ENCODE data around the gene ZSWIM3.

ZSWIM3 gene

DNA sequence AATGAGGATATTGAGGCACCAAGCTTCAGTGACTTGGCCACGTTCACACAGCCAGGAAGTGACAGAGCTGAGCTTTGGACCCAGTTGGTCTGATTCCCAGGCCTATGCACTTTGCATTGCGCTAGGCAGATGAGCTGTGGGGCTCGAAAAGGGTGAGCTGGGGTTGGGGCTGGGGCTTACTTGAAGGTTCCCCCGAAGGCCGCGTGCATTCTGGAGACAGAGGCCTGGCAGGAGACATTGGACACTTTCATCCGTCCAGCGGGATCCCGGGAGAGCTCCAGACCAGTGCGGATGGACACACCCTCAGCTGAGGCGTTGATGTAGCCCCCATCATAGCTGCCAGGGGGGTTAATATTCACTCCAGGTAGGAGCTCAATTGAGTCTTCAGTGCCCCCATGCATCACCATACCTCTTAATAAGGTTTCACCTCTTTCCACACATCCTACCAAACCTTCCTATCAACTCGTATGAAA lies 52.0 kb downstream of the ZSWIM3 start:
- H3K4me3 ChIP-seq (ENCODE audit: low read depth, low read length), result no peak overlapping the region

DNA sequence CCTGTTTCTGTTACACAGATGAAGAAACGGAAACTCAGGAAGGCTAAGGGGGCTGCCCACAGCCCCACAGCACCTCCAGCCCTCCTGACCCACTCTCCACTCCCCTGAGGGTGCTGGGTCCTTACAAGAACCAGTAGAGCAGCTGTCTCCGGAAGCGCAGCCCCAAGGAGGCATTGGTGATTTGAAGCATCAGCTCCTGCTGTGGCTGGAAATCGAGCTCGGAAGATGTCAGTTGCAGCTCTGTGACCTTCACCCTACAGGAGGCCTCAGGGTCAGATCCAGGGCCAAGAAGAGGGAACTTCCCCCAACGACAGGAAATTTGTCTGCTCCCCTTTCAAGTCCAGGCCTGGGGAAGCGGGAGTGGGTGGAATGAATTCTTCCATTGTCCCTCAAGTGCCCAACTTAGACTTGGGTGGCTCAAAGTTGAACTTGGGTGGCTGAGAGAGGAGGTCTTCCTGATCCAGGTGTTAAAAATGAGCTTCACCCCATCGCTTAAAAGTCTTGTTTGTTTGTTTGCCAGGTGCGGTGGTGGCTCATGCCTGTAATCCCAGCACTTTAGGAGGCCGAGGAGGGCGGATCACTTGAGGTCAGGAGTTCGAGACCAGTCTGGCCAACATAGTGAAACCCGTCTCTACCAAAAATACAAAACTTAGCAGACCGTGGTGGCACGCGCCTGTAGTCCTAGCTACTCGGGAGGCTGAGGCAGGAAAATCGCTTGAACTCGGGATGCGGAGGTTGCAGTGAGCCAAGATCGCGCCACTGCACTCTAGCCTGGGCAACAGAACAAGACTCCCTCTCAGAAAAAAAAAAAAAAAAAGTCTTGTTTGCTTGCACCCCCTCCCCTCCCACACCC lies 52.6 kb downstream of the ZSWIM3 start:
- no peak overlapping the region for H3K4me3 ChIP-seq (ENCODE audit: low read depth, low read length)

DNA sequence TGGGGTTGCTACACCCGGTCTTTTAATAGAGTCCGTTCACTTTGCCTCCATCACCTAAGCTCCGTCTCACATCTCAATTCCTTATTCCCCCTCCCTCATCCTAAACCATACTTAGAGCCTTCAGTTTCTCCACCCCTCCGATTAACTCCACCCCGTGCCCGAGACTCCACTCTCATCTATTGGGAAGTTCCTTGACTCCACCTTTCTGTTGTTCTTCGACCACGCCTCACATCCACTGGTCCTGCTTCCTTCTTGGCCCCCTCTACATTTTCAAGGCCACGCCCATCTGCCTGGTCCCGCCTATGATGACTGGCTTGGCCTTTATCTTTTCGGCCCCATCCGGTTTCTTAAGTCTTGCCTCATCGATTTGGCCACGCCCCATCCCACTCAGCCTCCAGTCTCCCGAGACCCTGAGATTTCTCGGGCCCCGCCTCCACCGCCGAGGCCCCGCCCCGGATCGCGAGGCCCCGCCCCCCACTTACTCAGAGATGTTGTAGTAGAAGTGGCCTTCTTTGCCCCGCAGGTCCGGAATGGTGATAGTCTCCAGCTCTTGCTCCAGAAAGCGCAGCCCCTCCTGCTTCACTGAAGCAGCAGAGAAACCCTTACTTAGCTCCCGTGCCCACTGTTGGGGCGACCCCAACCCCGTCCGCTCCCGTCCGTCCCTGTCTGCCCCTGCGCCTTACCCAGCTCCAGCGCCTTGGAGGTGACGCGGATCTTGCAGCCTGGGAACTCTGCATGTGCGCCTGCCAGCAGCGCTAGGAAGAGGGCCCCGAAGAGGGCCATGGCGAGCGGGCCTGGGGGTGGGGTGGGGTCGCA lies 53.5 kb downstream of the ZSWIM3 start:
- H3K4me3 ChIP-seq (ENCODE audit: low read depth, low read length), result peak overlapping the region; percentile 66

GRCh38 chr20:45911486-45912343 lies 54.3 kb downstream of the ZSWIM3 start, which contains the start of gene PLTP:
Gene PLTP (minus strand): TSS chr20:45912155. CDS start chr20:45911452, 703 bp downstream.
- peak within 1 kb of the TSS; percentile 66 for H3K4me3 ChIP-seq (ENCODE audit: low read depth, low read length)

DNA sequence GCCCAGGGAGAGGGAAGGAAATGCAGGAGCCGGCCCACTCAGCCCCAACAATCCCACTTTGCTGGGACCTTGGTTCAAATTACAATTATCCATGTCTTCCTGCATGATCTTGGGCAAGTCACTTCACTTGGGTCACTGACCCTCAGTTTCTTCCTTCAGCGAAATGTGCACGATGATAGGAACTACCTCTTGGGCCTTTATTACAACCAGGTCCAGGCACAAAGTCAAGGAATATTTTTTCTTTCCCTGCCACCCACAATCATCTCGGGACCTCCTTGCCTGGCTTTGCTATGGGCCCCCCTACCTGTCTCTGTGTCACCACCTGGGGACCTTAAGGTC lies 54.9 kb downstream of the ZSWIM3 start:
- peak overlapping the region; percentile 2 for H3K4me3 ChIP-seq (ENCODE audit: low read depth, low read length)

DNA sequence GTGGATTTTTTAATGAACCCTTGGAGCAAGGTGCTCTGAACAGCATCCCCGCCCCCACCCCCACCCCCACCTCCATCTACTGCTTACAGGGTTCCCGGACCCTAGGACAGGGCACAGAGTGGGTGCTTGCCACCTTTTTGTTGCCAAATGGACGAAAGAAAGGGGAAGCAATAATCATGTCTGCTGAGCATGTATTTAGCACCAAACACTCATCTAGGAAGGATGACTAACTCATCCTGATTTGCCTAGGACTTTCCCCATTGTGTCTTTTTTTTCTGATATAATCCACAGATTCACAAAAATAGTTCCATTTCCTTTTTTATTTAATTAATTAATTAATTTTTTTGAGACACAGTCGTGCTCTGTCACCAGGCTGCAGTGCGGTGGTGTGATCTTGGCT lies 55.7 kb downstream of the ZSWIM3 start:
- H3K4me3 ChIP-seq (ENCODE audit: low read depth, low read length), result no peak overlapping the region

DNA sequence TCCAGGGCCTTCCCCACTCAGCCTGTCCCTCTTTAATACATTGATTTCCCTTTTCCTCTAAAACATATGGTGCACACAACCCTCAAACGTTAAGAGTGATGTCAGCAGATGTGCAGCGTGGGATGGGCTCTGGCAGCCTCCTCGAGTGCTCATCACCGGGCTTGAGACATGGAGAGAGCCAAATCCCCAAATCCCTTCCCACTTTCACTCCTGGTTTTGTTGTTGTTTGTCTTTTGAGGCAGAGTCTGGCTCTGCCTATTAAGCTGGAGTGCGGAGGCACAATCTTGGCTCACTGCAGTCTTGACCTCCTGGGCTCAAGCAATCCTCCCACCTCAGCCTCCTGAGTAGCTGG lies 60.4 kb downstream of the ZSWIM3 start:
- no peak overlapping the region for H3K4me3 ChIP-seq (ENCODE audit: low read depth, low read length)

DNA sequence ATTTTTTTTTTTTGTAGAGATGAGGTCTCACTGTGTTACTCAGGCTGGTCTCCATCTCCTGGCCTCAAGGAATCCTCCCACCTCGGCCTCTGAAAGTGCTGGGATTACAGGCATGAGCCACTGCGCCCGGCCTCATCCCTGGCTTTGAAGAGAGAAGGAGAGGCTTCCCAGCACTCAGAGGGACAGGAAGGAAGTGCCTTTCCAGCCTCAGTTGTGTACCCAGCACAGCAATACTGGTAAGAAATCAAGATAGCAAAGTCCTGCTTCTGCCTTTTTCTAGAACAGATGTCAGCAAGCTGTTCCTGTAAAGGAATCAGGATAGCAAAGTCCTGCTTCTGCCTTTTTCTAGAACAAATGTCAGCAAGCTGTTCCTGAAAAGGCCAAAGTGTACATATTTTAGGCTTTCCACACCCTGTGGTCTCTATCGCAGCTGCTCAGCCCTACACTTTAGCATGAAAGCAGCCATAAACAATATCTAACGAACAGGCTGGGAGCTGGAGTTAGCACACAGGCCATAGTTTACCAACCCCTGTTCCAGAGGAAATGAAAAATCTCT lies 60.8 kb downstream of the ZSWIM3 start:
- H3K4me3 ChIP-seq (ENCODE audit: low read depth, low read length), result no peak overlapping the region

GRCh38 chr20:45918779-45919537 lies 61.5 kb downstream of the ZSWIM3 start:
- H3K4me3 ChIP-seq (ENCODE audit: low read depth, low read length), result no peak overlapping the region

GRCh38 chr20:45919542-45920399 lies 62.4 kb downstream of the ZSWIM3 start:
- no peak overlapping the region for H3K4me3 ChIP-seq (ENCODE audit: low read depth, low read length)

DNA sequence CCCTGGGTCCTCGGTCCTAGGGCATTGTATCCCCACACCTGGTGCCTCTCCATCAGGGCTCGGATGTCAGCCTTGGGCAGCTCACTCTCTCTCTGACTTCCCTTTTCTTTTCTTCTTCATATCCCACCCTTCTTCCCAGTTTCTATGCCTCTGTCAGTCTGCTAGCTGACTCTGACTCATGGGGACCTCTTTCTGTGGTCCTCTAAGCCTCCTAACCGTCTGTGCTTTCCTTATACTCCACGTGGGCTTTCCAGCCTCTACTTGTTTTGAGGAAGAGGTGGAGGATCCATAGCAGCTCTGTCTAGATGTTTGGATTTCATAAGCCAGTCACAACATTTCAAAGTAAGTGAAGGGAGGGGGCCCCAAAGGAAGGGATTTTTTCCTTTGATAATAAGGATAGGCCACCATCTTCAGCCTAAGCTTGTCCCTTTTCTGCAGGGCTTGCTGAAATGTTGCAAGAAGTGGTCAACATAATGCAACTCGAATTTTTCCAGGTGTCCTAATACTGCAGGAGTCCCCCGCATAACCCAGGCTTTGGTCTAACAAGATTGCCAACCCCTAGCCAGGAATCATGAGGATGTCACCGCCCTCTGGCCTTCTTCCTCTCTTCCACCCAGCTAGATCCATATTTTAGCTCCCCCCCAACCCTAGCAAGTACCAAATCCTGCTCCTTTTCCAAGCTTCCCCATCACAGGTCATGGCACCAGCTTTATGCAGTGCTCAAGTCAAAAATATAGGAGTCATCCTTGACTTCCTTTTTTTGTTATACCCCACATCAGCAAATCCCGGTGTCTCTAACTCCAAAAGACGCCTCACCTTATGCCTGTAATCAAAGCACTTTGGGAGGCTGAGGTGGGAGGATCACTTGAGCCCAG lies 63.3 kb downstream of the ZSWIM3 start:
- H3K4me3 ChIP-seq (ENCODE audit: low read depth, low read length), result no peak overlapping the region

- no peak overlapping the region for H3K4me3 ChIP-seq (ENCODE audit: low read depth, low read length)
Observed at GRCh38 chr20:45921337-45922189, 64.1 kb downstream of the ZSWIM3 start.

- H3K4me3 ChIP-seq (ENCODE audit: low read depth, low read length), result no peak overlapping the region
Observed at GRCh38 chr20:45924391-45925261, 67.2 kb downstream of the ZSWIM3 start.

GRCh38 chr20:45925821-45926506 lies 68.5 kb downstream of the ZSWIM3 start:
- H3K4me3 ChIP-seq (ENCODE audit: low read depth, low read length), result no peak overlapping the region

GRCh38 chr20:45926731-45927070 lies 69.3 kb downstream of the ZSWIM3 start:
- H3K4me3 ChIP-seq (ENCODE audit: low read depth, low read length), result no peak overlapping the region

Measured in iPS-11a (cell line).